A549 (cell line): Measurements from ENCODE around the gene PLD5. TPM values are rescaled to one million over a fixed set of nuclear protein-coding genes. Genes with fewer than 3 reads are reported as not detected.
A peak's percentile ranks its signal among the peaks of the same experiment; 100 is the strongest.

Source experiments
- ATAC-seq, 2 experiments: fragments of 200-7000 bp in 1 of 2; fragments of >200 bp in 1 of 2; cut with Nextera tagmentation in 1 of 2; cut with Tn5 transposase in 1 of 2; 3 replicates each; pipeline versions ENCODE4 v1.8.0 to v1.9.1; 2018 to 2020; ENCODE audit warnings: mild to moderate bottlenecking in 1 of 2, moderate library complexity in 1 of 2
- CTCF ChIA-PET: fragments of 300-600 bp; sonication (Branson Sonifier 250); formaldehyde crosslinking; extraction: SDS; loops from one replicate; lab custom pipeline; 2021; ENCODE audit warnings: antibody characterized with exemption, inconsistent platforms; lab: Yijun Ruan, JAX
- POLR2A ChIA-PET: fragments of 350-600 bp; formaldehyde crosslinking; extraction: SDS; loops from one replicate; lab custom pipeline; 2021; ENCODE audit warnings: antibody characterized with exemption, inconsistent platforms; lab: Yijun Ruan, JAX
- DNase-seq, 2 experiments: peaks; one replicate each; pipeline versions ENCODE4 v3.0.0 to v3.0.0-alpha.2; 2011 to 2016; ENCODE audit warnings: low read depth in 1 of 2, low spot score in 1 of 2
- FAIRE-seq: peaks from 2 replicates; lab custom pipeline; 2011; peaks lifted over from hg19 to GRCh38; lab: Jason Lieb, UNC
- H3K27ac ChIP-seq, 2 experiments: fragments of >200 bp; sonication (Bioruptor Twin); formaldehyde crosslinking; 3 replicates each; pipeline ENCODE4 v1.5.1; 2016 to 2017
- H3K4me1 ChIP-seq: fragments of >200 bp; sonication (Bioruptor Twin); formaldehyde crosslinking; 3 replicates; pipeline ENCODE4 v1.6.1; 2016
- H3K4me2 ChIP-seq: fragments of >200 bp; sonication (Bioruptor Twin); formaldehyde crosslinking; 3 replicates; pipeline ENCODE4 v1.6.1; 2016
- H3K4me3 ChIP-seq: fragments of >200 bp; sonication (Bioruptor Twin); formaldehyde crosslinking; 3 replicates; pipeline ENCODE4 v1.5.1; 2016
- H3K9me3 ChIP-seq: fragments of >200 bp; sonication (Bioruptor Twin); formaldehyde crosslinking; 3 replicates; pipeline ENCODE4 v1.6.1; 2016
- BHLHE40 ChIP-seq: IDR thresholded peaks from 2 replicates; pipeline ENCODE4 v1.6.1; 2012; ENCODE audit warnings: low read depth, low read length, inconsistent platforms
- CBX8 ChIP-seq: fragments of 200-600 bp; sonication (generic); IDR thresholded peaks from 2 replicates; pipeline ENCODE4 v1.6.1; 2016
- CHD4 ChIP-seq: fragments of 200-600 bp; sonication (generic); IDR thresholded peaks from 2 replicates; pipeline ENCODE4 v1.6.1; 2016; ENCODE audit warnings: antibody characterized with exemption, mild to moderate bottlenecking, borderline replicate concordance
- CTCF ChIP-seq: fragments of >200 bp; sonication (Bioruptor Twin); formaldehyde crosslinking; IDR thresholded peaks from 3 replicates; pipeline ENCODE4 v1.5.1; 2016
- EHF ChIP-seq: fragments of 250-450 bp; sonication (Bioruptor Pico); IDR thresholded peaks from 2 replicates; pipeline ENCODE4 v1.5.0; 2020; ENCODE audit warnings: mild to moderate bottlenecking
- EHMT2 ChIP-seq: fragments of 200-600 bp; sonication (generic); IDR thresholded peaks from 2 replicates; pipeline ENCODE4 v1.6.1; 2016; ENCODE audit warnings: antibody characterized with exemption, low read depth, mild to moderate bottlenecking, moderate library complexity
- FOXS1 ChIP-seq: fragments of 250-450 bp; sonication (Bioruptor Pico); IDR thresholded peaks from 2 replicates; pipeline ENCODE4 v1.5.0; 2020; ENCODE audit warnings: mild to moderate bottlenecking, moderate library complexity
- GATA3 ChIP-seq: IDR thresholded peaks from 2 replicates; pipeline ENCODE4 v1.6.1; 2012; ENCODE audit warnings: borderline replicate concordance
- HDAC2 ChIP-seq: fragments of 200-600 bp; sonication (generic); IDR thresholded peaks from 2 replicates; pipeline ENCODE4 v1.6.1; 2016
- HEYL ChIP-seq: fragments of 250-450 bp; sonication (Bioruptor Pico); IDR thresholded peaks from 2 replicates; pipeline ENCODE4 v1.8.0; 2021; ENCODE audit warnings: mild to moderate bottlenecking, moderate library complexity
- HOXB5 ChIP-seq: fragments of 250-450 bp; sonication (Bioruptor Pico); IDR thresholded peaks from 2 replicates; pipeline ENCODE4 v1.5.0; 2020; ENCODE audit warnings: mild to moderate bottlenecking, moderate library complexity
- JUN ChIP-seq, 2 experiments: fragments of >200 bp; sonication (Bioruptor Twin); formaldehyde crosslinking; IDR thresholded peaks; 2 replicates in 1 of 2; 3 replicates in 1 of 2; pipeline ENCODE4 v1.6.1; 2016 to 2017
- JUNB ChIP-seq: fragments of >200 bp; sonication (Bioruptor Twin); formaldehyde crosslinking; IDR thresholded peaks from 2 replicates; pipeline ENCODE4 v1.6.1; 2016
- MAFK ChIP-seq: fragments of 450-650 bp; IDR thresholded peaks from 2 replicates; pipeline ENCODE4 v1.6.1; 2014; ENCODE audit not compliant: partially characterized antibody
- MAX ChIP-seq: IDR thresholded peaks from 2 replicates; pipeline ENCODE4 v1.6.1; 2012
- NFE2L2 ChIP-seq: fragments of 150-350 bp; conservative IDR thresholded peaks from 2 replicates; pipeline ENCODE4 v1.6.1; 2014; ENCODE audit warnings: low read length
- NPAS2 ChIP-seq: fragments of 250-450 bp; sonication (Bioruptor Pico); IDR thresholded peaks from 2 replicates; pipeline ENCODE4 v1.8.0; 2022; ENCODE audit warnings: mild to moderate bottlenecking, moderate library complexity, borderline replicate concordance
- PHF8 ChIP-seq: fragments of 200-600 bp; sonication (generic); IDR thresholded peaks from 2 replicates; pipeline ENCODE4 v1.6.1; 2016; ENCODE audit warnings: low read depth, mild to moderate bottlenecking, antibody characterized with exemption, moderate library complexity, borderline replicate concordance
- POLR2A ChIP-seq: IDR thresholded peaks from 2 replicates; pipeline ENCODE4 v1.6.1; 2012; ENCODE audit warnings: mild to moderate bottlenecking, low read length
- POLR2AphosphoS2 ChIP-seq: conservative IDR thresholded peaks from 2 replicates; pipeline ENCODE4 v1.6.1; 2012; ENCODE audit warnings: low read length, improper control_type of control experiment, inconsistent platforms
- RFX5 ChIP-seq: fragments of 450-650 bp; IDR thresholded peaks from 2 replicates; pipeline ENCODE4 v1.7.1; 2014; ENCODE audit warnings: antibody characterized with exemption, mild to moderate bottlenecking, moderate library complexity
- SREBF2 ChIP-seq: fragments of 450-650 bp; IDR thresholded peaks from 2 replicates; pipeline ENCODE4 v1.6.1; 2014; ENCODE audit warnings: mild to moderate bottlenecking, moderate library complexity
- ZFP36 ChIP-seq: fragments of 450-650 bp; IDR thresholded peaks from 2 replicates; pipeline ENCODE4 v1.6.1; 2014; ENCODE audit warnings: borderline replicate concordance; ENCODE audit not compliant: partially characterized antibody
- ZNF302 ChIP-seq: fragments of 250-450 bp; sonication (Bioruptor Pico); IDR thresholded peaks from 2 replicates; pipeline ENCODE4 v1.9.0; 2021; ENCODE audit warnings: inconsistent platforms, mild to moderate bottlenecking, moderate library complexity
- WGBS: methylation state at CpG from one replicate; pipeline ENCODE4 v1.1.6; 2017; ENCODE audit errors: missing lambda C conversion rate; 5-methylcytosine and 5-hydroxymethylcytosine counted together
- polyA plus RNA-seq, 4 experiments: library from polyadenylated mRNA; depleted of rRNA in 3 of 4; stranded (reverse); fragments of >200 nt; fragmentation: RNase III in 1 of 4; extraction: RNeasy Plus Mini Kit Qiagen cat#74134 plus additional on column Dnase treatment in 1 of 4; gene quantifications; 2 replicates in 3 of 4; 3 replicates in 1 of 4; pipeline ENCODE4 v1.2.3, GENCODE V29; 2011 to 2017
- TF ChIP-seq, protein P1 (sequence below): fragments of 250-450 bp; sonication (Bioruptor Pico); IDR thresholded peaks from 2 replicates; pipeline ENCODE4 v1.5.0; 2020; ENCODE audit warnings: low read depth, mild to moderate bottlenecking, moderate library complexity

Gene PLD5
- polyA plus RNA-seq, 2 of the 4 experiments (the other 2 are of a cell fraction): 1.5 to 1.7 TPM

DNA sequence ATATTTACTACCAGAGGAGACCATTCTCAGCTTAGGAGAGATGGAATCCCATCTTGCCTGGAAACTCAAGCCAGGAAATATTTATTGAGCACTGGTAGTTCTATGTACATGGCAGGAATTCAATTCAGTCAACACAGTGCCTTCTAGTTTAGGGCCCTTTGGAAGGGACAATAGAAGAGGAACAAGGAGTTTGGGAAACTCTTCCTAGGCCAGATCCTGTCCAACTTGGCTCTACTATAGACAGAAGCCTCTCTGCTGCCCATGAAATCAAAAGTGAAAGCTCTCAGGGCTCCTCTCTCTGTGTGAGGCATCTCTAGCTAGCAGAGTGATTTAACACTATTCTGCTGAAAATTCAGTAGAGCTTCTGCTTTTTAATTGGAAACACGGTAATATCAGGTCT lies 281.0 kb downstream of the PLD5 start (continued):
- TF ChIP-seq FOXS1 (CRISPR knock-in tag): no peak
- TF ChIP-seq PHF8: no peak
- no peak for TF ChIP-seq RFX5

- peak; percentile 46 for FAIRE-seq
- ChIA-PET POLR2A (no interaction called here), CTCF (no interaction called here)
Measured at GRCh38 chr1:242242983-242243382, 281.5 kb downstream of the PLD5 start.

GRCh38 chr1:242241936-242242335 lies 282.6 kb downstream of the PLD5 start:
- WGBS: 95% methylated on average over 6 of the region's 6 CpGs
- FAIRE-seq (no peak), DNase-seq (no peak)

More at GRCh38 chr1:242242983-242243382, 281.5 kb downstream of the PLD5 start:
- H3K4me3 ChIP-seq: no peak overlapping the region
- 96% methylated on average over 6 of the region's 6 CpGs for WGBS
- peaks cover 42% of the 10 kb centered on the region for H3K4me1 ChIP-seq
- TF ChIP-seq CTCF (no peak), POLR2AphosphoS2 (no peak), ZFP36 (no peak), CHD4 (no peak), MAFK (no peak), HOXB5 (no peak), GATA3 (no peak), EHMT2 (no peak), NFE2L2 (no peak), ZNF302 (CRISPR knock-in tag) (no peak), BHLHE40 (no peak), JUN (IDR thresholded peaks at IDR 0.05) (no peak)
- TF ChIP-seq, protein P1, sequence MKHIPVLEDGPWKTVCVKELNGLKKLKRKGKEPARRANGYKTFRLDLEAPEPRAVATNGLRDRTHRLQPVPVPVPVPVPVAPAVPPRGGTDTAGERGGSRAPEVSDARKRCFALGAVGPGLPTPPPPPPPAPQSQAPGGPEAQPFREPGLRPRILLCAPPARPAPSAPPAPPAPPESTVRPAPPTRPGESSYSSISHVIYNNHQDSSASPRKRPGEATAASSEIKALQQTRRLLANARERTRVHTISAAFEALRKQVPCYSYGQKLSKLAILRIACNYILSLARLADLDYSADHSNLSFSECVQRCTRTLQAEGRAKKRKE (CRISPR knock-in tag): no peak
- peak overlapping the region in 1 of 2 experiments; percentile 74; a peak in 3 of 6 replicates for H3K27ac ChIP-seq
- H3K9me3 ChIP-seq: no peaks in the 10 kb centered on the region
- no peak overlapping the region for H3K4me2 ChIP-seq
- DNase-seq (no peak), ATAC-seq (no peak)

DNA sequence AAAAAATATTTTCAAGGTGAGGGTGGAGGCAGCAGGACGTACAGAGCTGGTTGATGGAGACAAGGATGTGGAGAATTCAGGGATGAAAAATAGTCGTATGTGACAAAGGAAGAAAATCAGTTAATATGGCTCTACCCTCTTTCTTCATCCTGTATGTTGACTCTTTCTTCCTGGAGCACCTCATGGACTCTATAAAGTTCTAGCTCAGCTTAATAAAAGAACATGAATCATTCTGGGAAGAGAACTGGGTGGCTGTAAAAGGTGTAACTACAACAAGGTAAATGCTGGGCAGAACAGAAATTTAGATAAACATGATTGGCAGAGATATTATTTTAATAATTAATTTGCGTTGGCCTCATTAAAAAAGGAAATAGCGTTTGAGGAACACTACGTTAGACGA lies 283.8 kb downstream of the PLD5 start:
- TF ChIP-seq EHF (CRISPR knock-in tag): no peak
- H3K4me1 ChIP-seq: peaks cover 64% of the 10 kb centered on the region
- peak overlapping the region; percentile 74 for H3K4me2 ChIP-seq
- peaks cover 5% of the 10 kb centered on the region; the same call in 2 of the 3 replicates for H3K9me3 ChIP-seq
- ATAC-seq (no peak), FAIRE-seq (no peak), DNase-seq (no peak)
- CTCF ChIA-PET: no interaction called here
- peak overlapping the region; percentile 83 to 85 for H3K27ac ChIP-seq
- POLR2A ChIA-PET: no interaction called here
- H3K4me3 ChIP-seq: no peak overlapping the region; the same call in 2 of the 3 replicates
- WGBS: 73% methylated on average over 6 of the region's 6 CpGs

More at GRCh38 chr1:242241936-242242335, 282.6 kb downstream of the PLD5 start:
- Histone ChIP-seq H3K4me3 (no peak overlapping the region), H3K4me1 (peaks cover 52% of the 10 kb centered on the region), H3K27ac (peak overlapping the region in 1 of 2 experiments; percentile 42; a peak in 2 of 6 replicates), H3K9me3 (peaks cover 5% of the 10 kb centered on the region; the same call in 2 of the 3 replicates), H3K4me2 (no peak overlapping the region)
- CTCF ChIA-PET: no interaction called here
- POLR2A ChIA-PET: no interaction called here
- TF ChIP-seq NPAS2 (CRISPR knock-in tag) (no peak), MAX (no peak), CBX8 (no peak), HEYL (CRISPR knock-in tag) (no peak), POLR2A (no peak), CHD4 (no peak), SREBF2 (no peak), NFE2L2 (no peak), JUNB (no peak), HDAC2 (no peak)
- no peak for ATAC-seq
